ENCODE results near the gene DISP2. TPM values are rescaled to one million over a fixed set of nuclear protein-coding genes. Genes with fewer than 3 reads are reported as not detected.

DISP2 gene
- total RNA-seq, 1 experiment from 2014 or later, result 0.21 TPM

DNA sequence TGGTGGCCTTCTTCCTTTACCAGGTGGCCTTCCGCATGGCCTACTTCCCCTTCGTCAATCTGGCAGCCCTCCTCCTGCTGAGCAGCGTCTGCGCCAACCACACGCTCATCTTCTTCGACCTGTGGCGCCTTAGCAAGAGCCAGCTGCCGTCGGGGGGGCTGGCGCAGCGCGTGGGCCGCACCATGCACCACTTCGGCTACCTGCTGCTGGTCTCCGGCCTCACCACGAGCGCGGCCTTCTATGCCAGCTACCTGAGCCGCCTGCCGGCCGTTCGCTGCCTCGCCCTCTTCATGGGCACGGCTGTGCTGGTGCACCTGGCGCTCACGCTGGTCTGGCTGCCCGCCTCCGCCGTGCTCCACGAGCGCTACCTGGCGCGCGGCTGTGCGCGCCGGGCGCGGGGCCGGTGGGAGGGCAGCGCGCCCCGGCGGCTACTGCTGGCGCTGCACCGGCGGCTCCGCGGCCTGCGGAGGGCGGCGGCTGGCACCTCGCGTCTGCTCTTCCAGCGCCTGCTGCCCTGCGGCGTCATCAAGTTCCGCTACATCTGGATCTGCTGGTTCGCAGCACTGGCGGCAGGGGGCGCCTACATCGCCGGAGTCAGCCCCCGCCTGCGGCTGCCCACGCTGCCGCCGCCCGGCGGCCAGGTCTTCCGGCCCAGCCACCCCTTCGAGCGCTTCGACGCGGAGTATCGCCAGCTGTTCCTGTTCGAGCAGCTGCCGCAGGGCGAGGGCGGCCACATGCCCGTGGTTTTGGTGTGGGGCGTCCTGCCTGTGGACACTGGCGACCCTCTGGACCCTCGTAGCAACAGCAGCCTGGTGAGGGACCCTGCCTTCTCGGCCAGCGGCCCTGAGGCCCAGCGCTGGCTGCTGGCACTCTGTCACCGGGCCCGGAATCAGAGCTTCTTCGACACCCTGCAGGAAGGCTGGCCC, 9.9 kb downstream of the DISP2 start:
- peaks cover 18% of the 10 kb centered on the region for H3K4me1 ChIP-seq (replicated peaks)
- DNase-seq (ENCODE audit: low read depth in 1 of 2, low spot score in 2 of 2), result peak; percentile 71 to 90
- H3K27me3 ChIP-seq (replicated peaks), result no peaks in the 10 kb centered on the region
- H3K36me3 ChIP-seq, result no peaks in the 10 kb centered on the region
- no peaks in the 10 kb centered on the region; the same call in 1 of the 2 replicates for H3K9me3 ChIP-seq (replicated peaks)
- H3K27ac ChIP-seq, result no peak overlapping the region
- H3K4me3 ChIP-seq, result peak overlapping the region; percentile 17

DNA sequence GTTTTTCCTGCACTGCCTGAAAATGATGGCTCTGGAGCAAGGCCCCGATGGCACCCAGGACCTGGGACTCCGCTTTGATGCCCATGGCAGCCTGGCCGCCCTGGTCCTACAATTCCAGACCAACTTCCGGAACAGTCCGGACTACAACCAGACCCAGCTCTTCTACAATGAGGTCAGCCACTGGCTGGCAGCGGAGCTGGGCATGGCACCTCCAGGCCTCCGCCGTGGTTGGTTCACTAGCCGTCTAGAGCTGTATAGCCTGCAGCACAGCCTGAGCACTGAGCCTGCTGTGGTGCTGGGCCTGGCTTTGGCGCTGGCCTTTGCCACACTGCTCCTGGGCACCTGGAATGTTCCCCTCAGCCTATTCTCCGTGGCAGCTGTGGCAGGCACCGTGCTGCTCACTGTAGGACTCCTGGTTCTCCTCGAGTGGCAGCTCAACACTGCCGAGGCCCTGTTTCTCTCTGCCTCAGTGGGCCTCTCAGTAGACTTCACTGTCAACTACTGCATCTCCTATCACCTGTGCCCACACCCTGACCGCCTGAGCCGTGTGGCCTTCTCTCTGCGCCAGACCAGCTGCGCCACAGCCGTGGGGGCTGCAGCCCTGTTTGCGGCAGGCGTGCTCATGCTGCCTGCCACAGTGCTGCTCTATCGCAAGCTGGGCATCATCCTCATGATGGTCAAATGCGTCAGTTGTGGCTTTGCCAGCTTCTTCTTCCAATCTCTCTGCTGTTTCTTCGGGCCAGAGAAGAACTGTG, 10.9 kb downstream of the DISP2 start:
- peaks cover 23% of the 10 kb centered on the region for H3K4me1 ChIP-seq (replicated peaks)
- no peak overlapping the region for H3K4me3 ChIP-seq
- H3K27ac ChIP-seq, result no peak overlapping the region
- no peaks in the 10 kb centered on the region for H3K36me3 ChIP-seq
- no peaks in the 10 kb centered on the region for H3K27me3 ChIP-seq (replicated peaks)
- no peak for DNase-seq (ENCODE audit: low read depth in 1 of 2, low spot score in 2 of 2)
- H3K9me3 ChIP-seq (replicated peaks), result no peaks in the 10 kb centered on the region; the same call in 1 of the 2 replicates

DNA sequence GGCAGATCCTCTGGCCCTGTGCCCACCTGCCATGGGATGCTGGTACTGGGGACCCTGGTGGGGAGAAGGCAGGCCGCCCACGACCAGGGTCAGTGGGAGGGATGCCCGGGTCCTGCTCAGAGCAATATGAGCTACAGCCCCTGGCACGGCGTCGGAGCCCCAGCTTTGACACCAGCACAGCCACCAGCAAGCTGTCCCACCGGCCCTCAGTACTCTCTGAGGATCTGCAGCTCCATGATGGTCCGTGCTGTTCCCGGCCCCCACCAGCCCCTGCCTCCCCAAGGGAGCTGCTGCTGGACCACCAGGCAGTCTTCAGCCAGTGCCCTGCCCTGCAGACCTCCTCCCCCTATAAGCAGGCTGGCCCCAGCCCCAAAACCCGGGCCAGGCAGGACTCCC, 11.5 kb downstream of the DISP2 start:
- peaks cover 23% of the 10 kb centered on the region for H3K4me1 ChIP-seq (replicated peaks)
- H3K9me3 ChIP-seq (replicated peaks), result no peaks in the 10 kb centered on the region; the same call in 1 of the 2 replicates
- H3K27me3 ChIP-seq (replicated peaks), result no peaks in the 10 kb centered on the region
- no peak for DNase-seq (ENCODE audit: low read depth in 1 of 2, low spot score in 2 of 2)
- no peak overlapping the region for H3K4me3 ChIP-seq
- H3K36me3 ChIP-seq, result no peaks in the 10 kb centered on the region
- H3K27ac ChIP-seq, result no peak overlapping the region

DNA sequence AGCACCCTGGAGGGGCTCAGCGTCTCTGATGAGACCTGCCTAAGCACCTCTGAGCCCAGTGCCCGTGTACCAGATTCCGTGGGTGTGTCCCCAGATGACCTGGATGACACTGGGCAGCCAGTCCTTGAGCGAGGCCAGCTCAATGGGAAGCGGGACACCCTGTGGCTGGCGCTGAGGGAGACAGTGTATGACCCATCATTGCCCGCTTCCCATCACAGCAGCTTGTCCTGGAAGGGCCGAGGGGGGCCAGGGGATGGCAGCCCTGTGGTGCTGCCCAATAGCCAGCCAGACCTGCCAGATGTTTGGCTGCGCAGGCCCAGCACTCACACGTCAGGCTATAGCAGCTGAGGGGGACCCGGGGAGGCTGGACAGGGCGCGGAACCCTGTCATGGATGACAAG, 12.0 kb downstream of the DISP2 start:
- H3K27ac ChIP-seq, result no peak overlapping the region
- no peaks in the 10 kb centered on the region for H3K27me3 ChIP-seq (replicated peaks)
- no peaks in the 10 kb centered on the region for H3K36me3 ChIP-seq
- DNase-seq (ENCODE audit: low read depth in 1 of 2, low spot score in 2 of 2), result no peak
- H3K4me1 ChIP-seq (replicated peaks), result peaks cover 23% of the 10 kb centered on the region
- no peaks in the 10 kb centered on the region; the same call in 1 of the 2 replicates for H3K9me3 ChIP-seq (replicated peaks)
- no peak overlapping the region for H3K4me3 ChIP-seq

DNA sequence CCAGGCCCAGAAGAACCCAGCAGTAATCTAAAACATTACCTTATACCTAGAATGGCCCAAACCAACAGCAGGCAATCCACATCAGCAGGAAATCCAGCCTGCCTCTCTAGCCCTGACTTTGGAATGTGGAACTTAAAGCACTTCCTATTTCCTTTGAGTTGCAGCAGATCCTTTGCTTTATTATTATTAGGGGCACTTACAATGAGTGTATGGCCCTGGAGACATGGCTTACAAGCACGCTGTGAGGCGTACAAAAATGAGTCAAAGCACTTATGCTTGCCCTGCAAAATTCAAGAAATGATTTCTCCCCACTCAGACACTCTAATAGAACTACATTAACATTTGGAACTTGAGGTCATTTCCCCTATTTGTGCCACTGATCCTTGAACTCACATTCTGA, 15.0 kb downstream of the DISP2 start:
- Histone ChIP-seq H3K4me1 (replicated peaks) (peaks cover 28% of the 10 kb centered on the region), H3K36me3 (no peaks in the 10 kb centered on the region), H3K4me3 (no peak overlapping the region), H3K27ac (no peak overlapping the region), H3K9me3 (replicated peaks) (no peaks in the 10 kb centered on the region), H3K27me3 (replicated peaks) (no peaks in the 10 kb centered on the region)
- DNase-seq (ENCODE audit: low read depth in 1 of 2, low spot score in 2 of 2), result no peak

DNA sequence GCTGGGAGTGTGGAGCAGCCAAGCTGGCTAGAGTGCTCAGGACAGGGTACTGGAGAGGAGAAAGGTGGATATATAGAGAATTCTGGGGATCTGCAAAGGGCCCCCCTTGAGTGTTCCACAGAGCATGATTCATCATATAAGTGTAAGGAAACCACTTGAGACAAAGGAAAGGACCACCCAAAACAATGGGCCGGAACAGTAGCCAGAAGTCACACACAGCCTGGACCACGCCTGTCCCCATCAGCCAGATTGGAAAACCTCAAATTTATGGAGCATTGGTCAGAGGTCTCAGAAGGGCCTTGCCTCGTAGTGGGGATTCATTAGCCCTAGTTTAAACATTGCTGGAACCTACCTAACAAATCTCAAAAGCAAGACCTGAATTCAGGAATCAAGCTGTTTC, 19.6 kb downstream of the DISP2 start:
- Histone ChIP-seq H3K9me3 (replicated peaks) (no peaks in the 10 kb centered on the region), H3K27ac (peak overlapping the region; percentile 41), H3K36me3 (no peaks in the 10 kb centered on the region), H3K4me1 (replicated peaks) (peaks cover 44% of the 10 kb centered on the region), H3K4me3 (no peak overlapping the region), H3K27me3 (replicated peaks) (no peaks in the 10 kb centered on the region)
- DNase-seq (ENCODE audit: low read depth in 1 of 2, low spot score in 2 of 2), result peak; percentile 58 to 74

DNA sequence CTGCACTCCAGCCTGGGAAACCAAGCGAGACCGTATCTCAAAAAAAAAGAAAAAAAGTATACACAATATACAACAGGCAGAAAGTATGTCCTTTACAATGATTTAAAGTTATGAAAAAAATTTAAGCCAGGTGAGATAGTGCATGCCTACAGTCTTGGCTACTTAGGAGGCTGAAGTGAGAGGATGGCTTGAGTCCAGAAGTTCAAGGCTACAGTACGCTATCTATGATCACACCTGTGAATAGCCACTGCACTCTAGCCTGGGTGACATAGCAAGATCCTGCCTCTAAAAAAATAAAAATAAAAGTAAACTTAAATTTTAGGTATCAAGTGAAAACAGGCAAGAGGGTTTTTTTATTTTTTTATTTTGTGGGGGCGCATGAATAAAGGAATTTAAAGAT, 21.4 kb downstream of the DISP2 start:
- no peaks in the 10 kb centered on the region for H3K27me3 ChIP-seq (replicated peaks)
- no peak for DNase-seq (ENCODE audit: low read depth in 1 of 2, low spot score in 2 of 2)
- H3K9me3 ChIP-seq (replicated peaks), result no peaks in the 10 kb centered on the region
- H3K4me3 ChIP-seq, result no peak overlapping the region
- H3K27ac ChIP-seq, result peak overlapping the region; percentile 43; the same call in 1 of the 2 replicates
- H3K36me3 ChIP-seq, result peaks cover 12% of the 10 kb centered on the region; the same call in 1 of the 2 replicates
- peaks cover 45% of the 10 kb centered on the region for H3K4me1 ChIP-seq (replicated peaks)

DNA sequence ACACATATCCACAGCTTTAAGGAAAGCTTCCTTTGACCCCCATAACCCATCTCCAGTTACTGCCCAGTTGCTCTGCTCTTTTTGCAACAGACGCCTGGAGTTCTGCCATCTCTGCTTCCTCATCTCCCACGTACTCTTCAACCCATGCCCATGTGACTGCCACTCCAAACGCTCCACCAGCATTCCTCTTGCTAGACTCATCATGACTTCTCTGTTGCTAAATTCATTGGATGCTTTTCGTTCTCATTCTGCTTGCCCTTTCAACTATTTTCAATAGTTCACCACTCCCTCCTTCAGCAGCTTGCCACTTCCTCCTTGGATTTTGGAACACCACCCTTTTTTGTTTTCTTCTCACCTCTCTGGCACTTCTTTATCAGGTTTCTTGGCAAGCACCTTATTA, 21.8 kb downstream of the DISP2 start:
- Histone ChIP-seq H3K4me3 (no peak overlapping the region), H3K27me3 (replicated peaks) (no peaks in the 10 kb centered on the region), H3K4me1 (replicated peaks) (peaks cover 46% of the 10 kb centered on the region), H3K9me3 (replicated peaks) (no peaks in the 10 kb centered on the region), H3K27ac (peak overlapping the region; percentile 43), H3K36me3 (peaks cover 15% of the 10 kb centered on the region)
- DNase-seq (ENCODE audit: low read depth in 1 of 2, low spot score in 2 of 2), result peak; percentile 71 to 87

DNA sequence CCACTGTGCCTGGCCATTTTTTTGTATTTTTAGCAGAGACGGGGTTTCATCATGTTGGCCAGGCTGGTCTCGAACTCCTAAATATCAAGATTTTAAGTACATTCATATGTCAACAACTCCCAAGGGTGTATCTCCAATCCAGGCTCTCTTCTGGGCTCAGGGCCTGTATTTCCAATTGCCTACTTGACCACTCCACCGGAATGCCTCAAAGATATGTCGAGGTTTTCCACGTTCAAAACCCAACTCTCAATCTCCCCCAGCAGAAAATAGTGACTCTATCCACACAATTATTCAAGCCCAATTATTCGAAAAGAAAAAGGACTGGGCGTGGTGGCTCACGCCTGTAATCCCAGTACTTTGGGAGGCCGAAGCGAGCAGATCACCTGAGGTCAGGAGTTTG, 22.6 kb downstream of the DISP2 start:
- Histone ChIP-seq H3K4me1 (replicated peaks) (peaks cover 51% of the 10 kb centered on the region), H3K27me3 (replicated peaks) (no peaks in the 10 kb centered on the region), H3K9me3 (replicated peaks) (no peaks in the 10 kb centered on the region), H3K36me3 (peaks cover 23% of the 10 kb centered on the region), H3K27ac (no peak overlapping the region), H3K4me3 (no peak overlapping the region)
- no peak for DNase-seq (ENCODE audit: low read depth in 1 of 2, low spot score in 2 of 2)

DNA sequence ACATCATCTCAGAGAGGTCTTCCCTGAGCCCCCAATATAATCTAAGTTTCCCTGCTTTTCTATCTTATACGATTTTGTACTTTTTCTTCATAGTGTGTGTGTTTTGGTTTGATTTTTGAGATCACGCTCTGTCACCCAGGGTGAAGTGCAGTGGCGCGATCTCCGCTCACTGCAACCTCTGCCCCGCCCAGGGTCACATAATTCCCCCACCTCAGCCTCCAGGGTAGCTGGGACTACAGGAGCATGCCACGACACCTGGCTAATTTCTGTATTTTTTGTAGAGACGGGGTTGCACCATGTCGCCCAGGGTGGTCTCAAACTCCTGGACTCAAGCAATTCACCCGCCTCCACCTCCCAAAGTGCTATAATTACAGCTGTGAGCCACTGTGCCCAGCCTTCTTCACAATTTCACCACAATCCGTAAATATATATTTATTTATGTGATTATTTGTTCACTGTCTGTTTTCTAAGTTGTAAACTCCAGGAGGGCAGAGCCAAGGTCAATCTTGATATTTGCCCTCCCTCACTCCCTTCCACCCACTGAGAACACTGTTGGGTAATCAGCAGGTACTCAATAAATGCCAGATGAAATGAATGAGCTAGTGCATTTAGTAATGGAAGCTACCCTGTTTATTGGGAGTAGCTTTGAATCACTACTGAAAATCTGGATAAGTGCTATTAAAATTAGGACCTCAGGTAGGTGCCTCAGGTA, 24.0 kb downstream of the DISP2 start:
- no peak for DNase-seq (ENCODE audit: low read depth in 1 of 2, low spot score in 2 of 2)
- H3K27ac ChIP-seq, result no peak overlapping the region
- no peak overlapping the region for H3K4me3 ChIP-seq
- H3K9me3 ChIP-seq (replicated peaks), result no peaks in the 10 kb centered on the region
- no peaks in the 10 kb centered on the region for H3K27me3 ChIP-seq (replicated peaks)
- peaks cover 36% of the 10 kb centered on the region for H3K36me3 ChIP-seq
- peaks cover 49% of the 10 kb centered on the region for H3K4me1 ChIP-seq (replicated peaks)

DNA sequence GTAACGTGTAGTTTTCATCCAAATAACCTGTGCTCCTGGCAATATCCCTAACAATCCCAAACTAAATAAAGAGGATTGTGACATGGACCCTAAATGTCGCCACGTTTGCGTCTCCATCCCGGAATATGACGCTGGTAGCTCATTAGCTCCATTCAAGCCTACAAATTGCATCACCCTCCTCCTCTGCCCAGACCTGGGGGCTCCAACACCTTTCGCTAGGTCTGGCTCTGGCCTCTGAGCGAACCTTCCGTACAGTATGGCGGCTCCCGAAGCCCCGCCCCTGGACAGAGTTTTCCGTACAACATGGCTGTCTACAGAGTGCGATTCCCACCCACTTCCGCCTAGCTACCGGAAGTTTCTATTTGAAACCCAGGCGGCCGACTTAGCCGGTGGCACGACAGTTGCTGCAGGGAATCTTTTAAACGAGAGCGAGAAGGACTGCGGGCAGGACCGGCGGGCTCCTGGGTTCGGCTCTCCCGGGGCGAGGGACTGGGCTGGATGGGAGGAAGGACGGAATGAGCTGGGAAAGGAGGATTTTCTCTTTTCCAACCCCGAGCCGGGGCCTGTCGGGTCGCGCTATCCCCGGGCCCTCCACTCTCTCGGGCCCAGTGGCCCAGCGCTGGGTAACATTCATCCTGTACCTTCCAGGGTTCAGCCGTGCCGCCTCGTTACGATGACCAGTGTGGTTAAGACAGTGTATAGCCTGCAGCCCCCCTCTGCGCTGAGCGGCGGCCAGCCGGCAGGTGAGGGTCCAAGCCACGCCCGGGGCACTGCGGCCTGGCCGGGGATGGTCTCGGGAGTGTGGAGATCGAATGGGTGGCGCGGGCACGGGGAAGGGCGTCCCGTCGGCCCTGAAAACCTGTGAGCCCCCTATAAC, 24.8 kb downstream of the DISP2 start, which contains the start of gene KNSTRN:
KNSTRN (plus strand) TSS at position 142 of the 877 bp plus-strand sequence; CDS start at position 257, 115 bp downstream.
- Histone ChIP-seq H3K4me1 (replicated peaks) (peaks cover 40% of the 10 kb centered on the region), H3K9me3 (replicated peaks) (no peaks in the 10 kb centered on the region), H3K27ac (peak within 1 kb of the TSS; percentile 67), H3K4me3 (peak within 1 kb of the TSS; percentile 65), H3K27me3 (replicated peaks) (no peaks in the 10 kb centered on the region), H3K36me3 (peaks cover 45% of the 10 kb centered on the region)
- DNase-seq (ENCODE audit: low read depth in 1 of 2, low spot score in 2 of 2), result peak; percentile 78 to 94

DNA sequence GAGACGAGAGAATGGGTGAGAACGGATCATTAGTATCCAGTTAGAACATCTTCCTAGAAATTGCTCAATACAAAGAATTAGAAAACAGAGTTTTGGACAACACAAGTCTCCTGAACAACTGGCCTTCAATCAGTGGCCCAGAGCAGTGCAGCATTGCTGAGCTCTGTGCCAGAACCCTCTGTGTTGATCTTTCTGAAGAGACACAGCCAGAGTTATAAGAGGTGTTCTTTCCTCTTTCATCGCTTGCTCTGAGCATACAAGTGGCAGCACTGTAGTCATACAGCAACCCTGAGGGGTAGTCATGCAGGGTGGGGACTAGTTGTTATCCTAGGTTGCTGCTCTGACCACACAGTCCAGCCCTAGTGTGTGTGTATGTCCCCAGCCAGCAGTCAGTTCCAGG, 28.5 kb downstream of the DISP2 start:
- Histone ChIP-seq H3K27me3 (replicated peaks) (no peaks in the 10 kb centered on the region), H3K4me3 (no peak overlapping the region), H3K4me1 (replicated peaks) (peaks cover 15% of the 10 kb centered on the region), H3K27ac (no peak overlapping the region), H3K36me3 (peaks cover 81% of the 10 kb centered on the region), H3K9me3 (replicated peaks) (no peaks in the 10 kb centered on the region)
- no peak for DNase-seq (ENCODE audit: low read depth in 1 of 2, low spot score in 2 of 2)
